HCT116 (cell line): ENCODE results near the gene CSTPP1. TPM values are rescaled to one million over a fixed set of nuclear protein-coding genes. Genes with fewer than 3 reads are reported as not detected.

ENCODE experiments used
- ATAC-seq: fragments of 200-7000 bp; cut with Tn5 transposase; 2 replicates; pipeline ENCODE4 v1.9.1; 2020; ENCODE audit warnings: mild to moderate bottlenecking, moderate library complexity
- BruUV-seq: library from RNA; stranded (reverse); fragments of 400-500 nt; replicated peaks from 2 replicates; lab custom pipeline; 2021; lab: Mats Ljungman, UMichigan
- CTCF ChIA-PET: fragments of 300-600 bp; sonication (Branson Sonifier 250); formaldehyde crosslinking; loops from one replicate; lab custom pipeline; 2021; ENCODE audit warnings: antibody characterized with exemption; lab: Charles Lee
- POLR2A ChIA-PET: fragments of 300-600, 350-600 bp; sonication (Branson Sonifier 250); formaldehyde crosslinking; loops from one replicate; lab custom pipeline; 2021; ENCODE audit warnings: antibody characterized with exemption; lab: Charles Lee
- RAD21 ChIA-PET, 2 experiments: fragments of 300-600 bp; sonication (Branson Sonifier 250); formaldehyde crosslinking; loops; one replicate each; lab custom pipeline; 2023; ENCODE audit warnings: low total read pairs in 2 of 2; ENCODE audit not compliant: uncharacterized antibody in 2 of 2, unreplicated experiment in 2 of 2, low non-redundant PET in 1 of 2; lab: Charles Lee
- DNase-seq: peaks from one replicate; pipeline ENCODE4 v3.0.0-alpha.2; 2010; ENCODE audit warnings: low read depth, low spot score
- H2AFZ ChIP-seq: fragments of 200-600 bp; shearing (Covaris generic), sonication (generic); 2 replicates; pipeline ENCODE4 v1.6.1; 2017; ENCODE audit warnings: low read depth, mixed run types, mixed read lengths, antibody characterized with exemption, low read length; ENCODE audit not compliant: poor library complexity, severe bottlenecking
- H3K27ac ChIP-seq: 2 replicates; pipeline ENCODE4 v1.5.1; 2012; ENCODE audit warnings: low read depth, low read length
- H3K27me3 ChIP-seq: fragments of 200-600 bp; sonication (generic); 2 replicates; pipeline ENCODE4 v1.6.1; 2016; ENCODE audit warnings: mixed run types, low read length, mixed read lengths; ENCODE audit not compliant: insufficient read depth
- H3K36me3 ChIP-seq, 2 experiments: fragments of 200-500 bp in 1 of 2; fragments of 200-600 bp in 1 of 2; sonication (Bioruptor generic) in 1 of 2; sonication (generic) in 1 of 2; 2 replicates each; pipeline versions ENCODE4 v1.5.1 to v1.6.1; 2014 to 2016; ENCODE audit warnings: low read length in 2 of 2, inconsistent platforms in 1 of 2, mixed read lengths in 1 of 2, mixed run types in 1 of 2; ENCODE audit not compliant: insufficient read depth in 2 of 2, control insufficient read depth in 1 of 2
- H3K4me1 ChIP-seq, 2 experiments: fragments of 200-600 bp in 1 of 2; sonication (generic) in 1 of 2; 2 replicates each; pipeline versions ENCODE4 v1.5.1 to v1.6.1; 2012 to 2017; ENCODE audit warnings: low read length in 2 of 2, inconsistent platforms in 1 of 2, mild to moderate bottlenecking in 1 of 2, mixed read lengths in 1 of 2, mixed run types in 1 of 2, moderate library complexity in 1 of 2; ENCODE audit not compliant: insufficient read depth in 2 of 2, control insufficient read depth in 1 of 2
- H3K4me2 ChIP-seq: fragments of 200-600 bp; sonication (generic); 2 replicates; pipeline ENCODE4 v1.6.1; 2017; ENCODE audit warnings: mixed run types, low read length, mixed read lengths
- H3K4me3 ChIP-seq, 2 experiments: fragments of 200-600 bp in 1 of 2; sonication (generic) in 1 of 2; replicated peaks in 1 of 2; 2 replicates each; pipeline ENCODE4 v1.5.1; 2011 to 2016; ENCODE audit warnings: low read length in 2 of 2, control low read depth in 1 of 2, low read depth in 1 of 2, mild to moderate bottlenecking in 1 of 2, mixed read lengths in 1 of 2, mixed run types in 1 of 2
- H3K79me2 ChIP-seq: fragments of 200-600 bp; sonication (generic); 2 replicates; pipeline ENCODE4 v1.6.1; 2017; ENCODE audit warnings: mild to moderate bottlenecking, mixed run types, low read length, moderate library complexity, mixed read lengths; ENCODE audit not compliant: insufficient read depth
- H3K9ac ChIP-seq: fragments of 200-600 bp; sonication (generic); 2 replicates; pipeline ENCODE4 v1.6.1; 2016; ENCODE audit warnings: low read length, mixed read lengths
- H3K9me2 ChIP-seq: fragments of 200-600 bp; sonication (generic), shearing (Covaris generic); 2 replicates; pipeline ENCODE4 v1.6.1; 2017; ENCODE audit warnings: mixed run types, mild to moderate bottlenecking, moderate library complexity; ENCODE audit not compliant: insufficient read depth
- H3K9me3 ChIP-seq, 2 experiments: fragments of 200-500 bp in 1 of 2; fragments of 200-600 bp in 1 of 2; sonication (Bioruptor generic) in 1 of 2; sonication (generic) in 1 of 2; 2 replicates each; pipeline ENCODE4 v1.6.1; 2014 to 2017; ENCODE audit warnings: low read length in 2 of 2, mixed read lengths in 2 of 2, inconsistent platforms in 1 of 2, low read depth in 1 of 2, mild to moderate bottlenecking in 1 of 2, mixed run types in 1 of 2, moderate library complexity in 1 of 2; ENCODE audit not compliant: control insufficient read depth in 1 of 2, insufficient read depth in 1 of 2
- H4K20me1 ChIP-seq: fragments of 200-600 bp; sonication (generic), shearing (Covaris generic); 2 replicates; pipeline ENCODE4 v1.6.1; 2017; ENCODE audit warnings: mixed run types, mild to moderate bottlenecking, moderate library complexity; ENCODE audit not compliant: insufficient read depth
- ATF3 ChIP-seq: IDR thresholded peaks from 2 replicates; pipeline ENCODE4 v1.6.1; 2012
- CTCF ChIP-seq, 3 experiments: fragments of 200-600 bp in 1 of 3; sonication (generic) in 1 of 3; IDR thresholded peaks in 2 of 3; conservative IDR thresholded peaks in 1 of 3; 2 replicates each; pipeline ENCODE4 v1.5.1; 2012 to 2017; ENCODE audit warnings: low read depth in 2 of 3, low read length in 2 of 3, antibody characterized with exemption in 1 of 3, borderline replicate concordance in 1 of 3, control low read depth in 1 of 3, mild to moderate bottlenecking in 1 of 3, mixed read lengths in 1 of 3, mixed run types in 1 of 3, moderate library complexity in 1 of 3; ENCODE audit not compliant: insufficient read depth in 1 of 3
- EGR1 ChIP-seq: IDR thresholded peaks from 2 replicates; pipeline ENCODE4 v1.6.1; 2012; ENCODE audit warnings: low read depth
- ELF1 ChIP-seq: IDR thresholded peaks from 2 replicates; pipeline ENCODE4 v1.6.1; 2012; ENCODE audit warnings: low read depth, borderline replicate concordance
- EZH2phosphoT487 ChIP-seq: fragments of 200-600 bp; IDR thresholded peaks from 2 replicates; pipeline ENCODE4 v1.6.1; 2018; ENCODE audit warnings: antibody characterized with exemption, borderline replicate concordance
- JUND ChIP-seq: IDR thresholded peaks from 2 replicates; pipeline ENCODE4 v1.6.1; 2012
- MAX ChIP-seq: IDR thresholded peaks from 2 replicates; pipeline ENCODE4 v1.6.1; 2012
- POLR2A ChIP-seq: IDR thresholded peaks from 2 replicates; pipeline ENCODE4 v1.7.0; 2011; ENCODE audit warnings: borderline replicate concordance; ENCODE audit not compliant: insufficient read depth, insufficient read length; ENCODE audit errors: extremely low read depth
- SP1 ChIP-seq: IDR thresholded peaks from 2 replicates; pipeline ENCODE4 v1.6.1; 2012; ENCODE audit warnings: low read depth
- TCF7L2 ChIP-seq: IDR thresholded peaks from 2 replicates; pipeline ENCODE4 v1.7.0; 2011; ENCODE audit warnings: borderline replicate concordance, inconsistent platforms; ENCODE audit not compliant: insufficient read depth, insufficient read length; ENCODE audit errors: extremely low read depth
- YY1 ChIP-seq: IDR thresholded peaks from 2 replicates; pipeline ENCODE4 v1.6.1; 2011; ENCODE audit warnings: low read length, low read depth, moderate library complexity, mild to moderate bottlenecking; ENCODE audit not compliant: insufficient replicate concordance; ENCODE audit errors: extremely low read depth
- ZFX ChIP-seq: fragments of 450-650 bp; IDR thresholded peaks from 2 replicates; pipeline ENCODE4 v1.6.1; 2017
- intact Hi-C: fragments of 100-400 bp; cut with micrococcal nuclease; formaldehyde crosslinking; loops from 2 replicates; pipeline ENCODE4 v1.10.0; 2022
- total RNA-seq: library from RNA; stranded (reverse); gene quantifications from one replicate; pipeline ENCODE4 v1.2.1, GENCODE V29; 2021; ENCODE audit not compliant: unreplicated experiment

CSTPP1 gene
- total RNA-seq, 1 experiment from 2014 or later: 24.7 TPM

GRCh38 chr11:47160753-47161133 is 224.2 kb downstream of the CSTPP1 start:
- ChIA-PET CTCF (interaction anchor here (0.6 kb wide), 1 partner anchor 22 kb away, joined by 4 read pairs; no protein-coding TSS in a partner anchor), POLR2A (no interaction called here), RAD21 (no interaction called here)
- no peak overlapping the region for H2AFZ ChIP-seq
- no peak overlapping the region for H3K4me3 ChIP-seq
- no peak overlapping the region for H3K9ac ChIP-seq
- H3K27ac ChIP-seq: no peak overlapping the region
- ATAC-seq (peak; percentile 12), DNase-seq (no peak)
- H3K27me3 ChIP-seq: no peaks in the 10 kb centered on the region
- BruUV-seq: no TSS peak
- H3K4me1 ChIP-seq: no peaks in the 10 kb centered on the region
- H3K9me3 ChIP-seq: no peaks in the 10 kb centered on the region
- H3K4me2 ChIP-seq: no peak overlapping the region
- intact Hi-C loops: loop anchor here (1.0 kb wide), 2 partner anchors 195 to 271 kb away; no protein-coding TSS in a partner anchor
- no peaks in the 10 kb centered on the region for H4K20me1 ChIP-seq
- peaks cover 7 to 8% of the 10 kb centered on the region in 2 experiments; a peak in 2 of 4 replicates for H3K36me3 ChIP-seq
- H3K79me2 ChIP-seq: no peaks in the 10 kb centered on the region
- no peaks in the 10 kb centered on the region for H3K9me2 ChIP-seq
- no peak for TF ChIP-seq MAX
- TF ChIP-seq SP1: no peak
- no peak for TF ChIP-seq JUND
- TF ChIP-seq POLR2A: no peak
- TF ChIP-seq ATF3: no peak
- no peak for TF ChIP-seq EGR1
- no peak for TF ChIP-seq ZFX
- no peak for TF ChIP-seq ELF1
- TF ChIP-seq CTCF (IDR thresholded peaks at IDR 0.05 in 2 of 3, conservative IDR thresholded peaks at IDR 0.05 in 1 of 3; ENCODE audit: borderline replicate concordance in 1 of 3, insufficient read depth in 1 of 3, low read depth in 2 of 3, low read length in 2 of 3): no peak
- TF ChIP-seq YY1: no peak
- TF ChIP-seq EZH2phosphoT487: no peak
- TF ChIP-seq TCF7L2: no peak
